ENCODE results near the gene GALNT10.

GALNT10 gene

GRCh38 chr5:154372661-154373060 is 182.1 kb downstream of the GALNT10 start:
- in situ Hi-C loops (cut with MboI; ENCODE audit: low sequenced_read_pairs), result no loop called here

GRCh38 chr5:154373326-154373725 is 182.8 kb downstream of the GALNT10 start:
- in situ Hi-C loops (cut with MboI; ENCODE audit: low sequenced_read_pairs), result no loop called here

DNA sequence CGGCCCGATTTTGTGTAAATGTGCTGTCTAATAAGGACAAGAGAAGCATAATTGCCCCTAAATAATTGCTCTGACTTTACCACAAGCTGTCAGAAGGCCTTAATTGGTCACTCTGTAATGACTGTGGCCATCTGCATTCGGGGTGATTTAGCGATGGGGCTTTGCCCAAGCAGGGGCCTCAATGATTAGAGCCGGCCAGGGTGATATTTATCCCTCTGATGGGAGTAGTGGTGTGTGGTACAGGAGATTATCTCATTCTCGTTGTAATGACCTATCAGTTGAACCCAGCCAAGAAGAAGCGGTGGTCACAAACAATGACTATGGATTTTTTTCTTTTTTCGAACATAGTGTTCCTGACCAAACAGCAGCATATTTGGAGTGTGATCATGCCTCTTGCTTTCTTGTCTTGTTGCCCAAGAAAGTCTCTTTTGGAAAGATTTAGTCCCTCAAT is 183.2 kb downstream of the GALNT10 start:
- in situ Hi-C loops (cut with MboI; ENCODE audit: low sequenced_read_pairs), result no loop called here

DNA sequence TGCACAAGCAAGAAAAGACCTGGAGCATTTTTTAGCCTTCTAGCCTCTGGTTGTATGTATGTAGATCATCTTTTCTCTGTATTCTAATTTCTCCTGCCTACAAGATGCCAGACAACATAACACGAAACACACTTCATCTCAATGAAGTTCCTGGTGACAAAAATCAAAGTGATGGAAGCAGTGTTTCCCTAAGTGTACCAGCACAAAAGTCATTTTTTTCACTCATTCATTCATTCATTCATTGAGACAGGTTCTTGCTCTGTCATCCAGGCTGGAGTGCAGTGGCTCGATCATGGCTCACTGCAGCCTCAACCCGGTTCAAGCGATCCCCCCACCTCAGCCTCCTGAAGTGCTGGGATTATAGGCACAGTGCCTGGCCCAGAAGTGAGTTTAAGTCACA is 183.7 kb downstream of the GALNT10 start:
- in situ Hi-C loops (cut with MboI; ENCODE audit: low sequenced_read_pairs), result no loop called here

DNA sequence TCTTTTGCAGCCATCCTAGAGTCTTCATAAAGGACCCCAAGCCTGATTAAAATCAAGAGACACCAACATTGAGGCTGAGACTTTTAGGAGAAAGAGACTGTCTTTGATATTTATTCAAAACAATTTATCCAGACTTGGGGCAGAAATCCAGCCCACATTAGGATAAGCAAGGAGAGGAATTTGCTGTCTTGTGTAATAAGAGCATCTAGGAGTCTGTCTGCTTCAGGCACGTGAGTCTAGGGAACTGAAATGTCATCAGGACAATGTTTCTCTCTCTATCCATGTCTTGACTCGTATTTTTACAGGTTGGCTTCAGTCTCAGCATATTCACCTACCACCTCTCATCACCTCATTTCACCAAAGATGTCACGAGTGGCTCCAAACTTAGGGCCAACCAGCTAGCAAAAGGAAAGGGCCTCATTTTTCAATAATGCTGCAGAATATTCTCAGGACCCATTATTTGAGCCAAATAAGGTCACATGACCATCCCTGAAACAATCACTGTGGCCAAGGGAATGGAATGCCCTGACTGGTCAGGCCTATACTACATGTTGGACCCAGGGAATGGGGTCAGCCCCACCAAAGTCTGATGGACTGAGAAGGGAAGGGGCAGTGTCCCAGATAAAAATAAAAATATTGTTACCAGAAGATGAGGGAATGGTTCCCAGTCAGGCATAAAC is 184.9 kb downstream of the GALNT10 start:
- in situ Hi-C loops (cut with MboI; ENCODE audit: low sequenced_read_pairs), result no loop called here

DNA sequence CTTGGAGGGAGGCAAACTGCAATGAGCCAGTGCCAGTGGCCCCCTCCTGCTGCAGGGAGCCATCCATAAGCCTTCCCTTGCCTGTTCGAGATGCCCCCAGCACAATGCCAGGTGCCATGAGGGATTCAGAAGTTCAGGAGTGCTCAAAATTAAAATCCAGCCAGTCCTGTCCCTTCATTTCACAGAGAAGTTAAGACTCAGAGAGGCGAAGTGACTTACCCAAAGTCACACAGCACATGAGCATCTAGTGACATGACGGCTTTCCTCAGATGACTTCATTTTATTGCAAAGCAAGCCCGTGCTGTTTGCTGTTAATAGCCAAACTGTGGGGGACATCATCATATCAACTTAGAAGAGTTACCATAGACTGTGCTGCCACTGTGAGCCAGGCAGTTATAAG is 185.9 kb downstream of the GALNT10 start:
- in situ Hi-C loops (cut with MboI; ENCODE audit: low sequenced_read_pairs), result no loop called here

DNA sequence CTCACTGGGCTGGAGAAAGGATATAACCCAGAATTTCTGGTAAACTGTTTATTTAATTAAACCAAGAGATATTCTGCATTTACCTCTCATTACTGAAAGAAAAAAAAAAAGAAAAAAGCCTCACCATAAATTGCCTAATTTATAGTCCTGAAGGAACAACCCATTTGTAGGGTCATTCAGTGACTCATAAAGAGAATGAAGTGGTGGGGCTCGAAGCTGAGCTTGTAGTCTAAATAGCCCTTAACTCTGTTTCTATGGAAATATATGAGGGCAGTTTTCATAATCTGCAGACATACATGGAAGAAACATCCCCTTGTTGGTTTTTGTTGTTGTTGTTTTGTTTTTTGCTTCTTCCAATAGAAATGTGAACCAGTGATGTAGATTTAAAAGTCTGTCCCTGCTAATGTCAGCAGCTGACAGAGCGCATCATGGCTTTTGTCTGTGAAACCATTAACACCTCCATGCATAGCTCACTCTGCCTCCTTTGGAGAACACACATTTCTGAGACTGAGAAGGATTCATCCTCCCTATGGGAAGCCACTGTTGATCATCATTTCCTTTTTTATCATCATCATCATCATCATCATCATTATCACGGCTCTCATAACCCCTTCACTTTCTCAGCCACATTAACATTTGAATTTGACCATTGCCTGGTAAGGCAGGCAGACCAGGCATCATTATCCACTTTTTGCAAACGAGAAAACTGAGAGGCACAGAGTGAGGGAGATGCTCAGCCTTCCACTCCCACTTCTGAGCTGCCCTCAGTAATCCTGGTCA is 187.4 kb downstream of the GALNT10 start:
- in situ Hi-C loops (cut with MboI; ENCODE audit: low sequenced_read_pairs), result no loop called here

DNA sequence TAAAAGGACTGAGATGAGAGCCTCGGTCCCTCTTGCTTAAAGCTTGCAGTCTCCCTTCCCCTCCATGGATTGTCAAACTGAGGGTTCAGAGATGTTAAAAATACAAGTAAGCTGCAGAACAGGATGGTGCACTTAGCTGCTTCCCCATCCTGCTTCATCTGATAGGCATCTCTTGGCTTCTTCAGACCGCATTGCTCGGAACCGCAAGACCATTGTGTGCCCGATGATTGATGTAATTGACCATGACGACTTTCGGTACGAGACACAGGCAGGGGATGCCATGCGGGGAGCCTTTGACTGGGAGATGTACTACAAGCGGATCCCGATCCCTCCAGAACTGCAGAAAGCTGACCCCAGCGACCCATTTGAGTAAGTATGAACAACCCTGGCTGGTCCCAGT is 189.7 kb downstream of the GALNT10 start:
- in situ Hi-C loops (cut with MboI; ENCODE audit: low sequenced_read_pairs), result no loop called here

GRCh38 chr5:154384480-154385235 is 194.1 kb downstream of the GALNT10 start:
- in situ Hi-C loops (cut with MboI; ENCODE audit: low sequenced_read_pairs), result no loop called here

DNA sequence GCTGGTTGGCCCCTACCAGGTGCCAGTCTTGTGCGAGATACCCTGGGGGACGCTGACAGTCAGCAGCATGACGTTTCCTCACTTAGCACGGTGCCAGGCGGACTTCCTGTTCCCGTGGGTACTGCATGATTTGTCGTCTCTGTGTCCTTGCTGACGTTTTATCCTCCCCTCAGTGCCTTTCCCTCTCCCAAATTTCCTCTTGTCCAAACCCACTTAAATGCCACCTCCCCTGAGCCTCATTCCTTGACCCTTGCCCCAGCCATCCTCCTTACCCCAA is 194.6 kb downstream of the GALNT10 start:
- in situ Hi-C loops (cut with MboI; ENCODE audit: low sequenced_read_pairs), result no loop called here

GRCh38 chr5:154386952-154387629 is 196.6 kb downstream of the GALNT10 start:
- in situ Hi-C loops (cut with MboI; ENCODE audit: low sequenced_read_pairs), result no loop called here

GRCh38 chr5:154388842-154389241 is 198.3 kb downstream of the GALNT10 start:
- in situ Hi-C loops (cut with MboI; ENCODE audit: low sequenced_read_pairs), result no loop called here

- in situ Hi-C loops (cut with MboI; ENCODE audit: low sequenced_read_pairs), result no loop called here
These were observed 199.6 kb downstream of the GALNT10 start for GRCh38 chr5:154390096-154390495.

DNA sequence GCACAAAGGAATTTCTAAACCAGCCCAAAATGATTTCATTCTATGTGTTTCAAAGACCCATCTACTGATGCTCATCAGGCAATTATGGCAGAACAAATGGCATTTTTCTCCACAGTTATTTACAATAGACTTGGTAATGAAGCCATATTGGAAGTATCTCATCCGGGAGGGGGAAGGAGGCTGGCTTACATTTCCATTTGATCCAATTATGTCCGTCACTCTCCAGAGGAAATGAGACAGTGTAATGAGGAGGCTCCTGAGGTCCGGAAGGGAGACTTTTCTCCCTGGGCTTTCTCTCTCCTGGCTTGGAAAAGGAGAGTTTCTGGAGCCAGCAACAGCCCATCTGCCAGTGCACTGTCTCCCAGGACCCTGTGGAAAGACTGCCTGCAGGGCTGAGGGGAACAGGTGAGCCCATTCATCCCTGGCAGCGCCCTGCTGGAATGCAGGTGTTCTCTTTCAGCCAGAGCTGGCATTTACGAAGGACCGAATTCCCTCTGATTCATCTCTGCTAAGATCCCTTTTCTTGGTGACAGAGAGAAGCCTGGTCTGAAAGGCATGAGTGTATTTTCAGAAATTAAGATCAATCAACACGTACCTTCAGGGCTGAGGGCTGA is 200.3 kb downstream of the GALNT10 start:
- in situ Hi-C loops (cut with MboI; ENCODE audit: low sequenced_read_pairs), result no loop called here

DNA sequence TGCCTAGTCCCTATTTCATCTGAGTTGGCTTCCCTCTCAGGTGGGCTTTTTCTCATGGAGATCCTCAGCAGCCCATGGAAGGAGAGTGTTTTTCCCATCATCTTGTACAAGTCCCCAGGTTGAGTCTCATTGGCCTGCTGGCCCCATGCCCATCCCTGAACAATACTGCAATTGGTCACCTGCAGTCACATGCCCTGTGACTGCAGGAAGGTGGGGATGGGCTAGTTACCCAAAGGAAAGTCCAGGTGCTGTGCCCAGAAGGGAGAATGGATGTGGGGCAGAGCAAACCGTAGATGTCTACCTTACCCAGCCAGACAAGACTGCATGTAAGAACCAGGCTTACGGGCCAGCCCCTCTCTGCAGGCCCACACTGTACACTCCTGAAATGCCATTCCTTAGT is 201.3 kb downstream of the GALNT10 start:
- in situ Hi-C loops (cut with MboI; ENCODE audit: low sequenced_read_pairs), result no loop called here

GRCh38 chr5:154393850-154394249 is 203.3 kb downstream of the GALNT10 start:
- in situ Hi-C loops (cut with MboI; ENCODE audit: low sequenced_read_pairs), result no loop called here

DNA sequence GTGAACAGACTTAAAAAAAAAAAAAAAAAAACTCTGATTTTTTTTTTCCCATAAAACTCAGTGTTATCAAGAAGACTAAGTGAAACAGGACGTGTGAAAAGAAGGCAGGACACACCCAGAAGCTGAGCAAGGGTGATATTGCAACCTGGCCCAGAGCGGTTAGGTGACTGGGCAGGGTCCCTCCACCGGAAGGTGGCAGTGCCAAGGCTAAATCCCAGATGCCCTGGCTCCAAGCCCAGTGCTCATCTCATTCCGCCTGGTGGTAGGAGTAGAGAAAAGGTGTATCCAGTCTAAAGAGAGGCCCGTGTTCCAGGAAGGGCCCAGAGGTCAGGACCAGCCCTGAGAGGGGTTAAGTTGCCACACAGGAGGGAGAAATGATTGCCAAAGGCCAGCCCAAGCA is 203.8 kb downstream of the GALNT10 start:
- in situ Hi-C loops (cut with MboI; ENCODE audit: low sequenced_read_pairs), result no loop called here

GRCh38 chr5:154395407-154396106 is 205.0 kb downstream of the GALNT10 start:
- in situ Hi-C loops (cut with MboI; ENCODE audit: low sequenced_read_pairs), result no loop called here

GRCh38 chr5:154396128-154396527 is 205.6 kb downstream of the GALNT10 start:
- in situ Hi-C loops (cut with MboI; ENCODE audit: low sequenced_read_pairs), result no loop called here

DNA sequence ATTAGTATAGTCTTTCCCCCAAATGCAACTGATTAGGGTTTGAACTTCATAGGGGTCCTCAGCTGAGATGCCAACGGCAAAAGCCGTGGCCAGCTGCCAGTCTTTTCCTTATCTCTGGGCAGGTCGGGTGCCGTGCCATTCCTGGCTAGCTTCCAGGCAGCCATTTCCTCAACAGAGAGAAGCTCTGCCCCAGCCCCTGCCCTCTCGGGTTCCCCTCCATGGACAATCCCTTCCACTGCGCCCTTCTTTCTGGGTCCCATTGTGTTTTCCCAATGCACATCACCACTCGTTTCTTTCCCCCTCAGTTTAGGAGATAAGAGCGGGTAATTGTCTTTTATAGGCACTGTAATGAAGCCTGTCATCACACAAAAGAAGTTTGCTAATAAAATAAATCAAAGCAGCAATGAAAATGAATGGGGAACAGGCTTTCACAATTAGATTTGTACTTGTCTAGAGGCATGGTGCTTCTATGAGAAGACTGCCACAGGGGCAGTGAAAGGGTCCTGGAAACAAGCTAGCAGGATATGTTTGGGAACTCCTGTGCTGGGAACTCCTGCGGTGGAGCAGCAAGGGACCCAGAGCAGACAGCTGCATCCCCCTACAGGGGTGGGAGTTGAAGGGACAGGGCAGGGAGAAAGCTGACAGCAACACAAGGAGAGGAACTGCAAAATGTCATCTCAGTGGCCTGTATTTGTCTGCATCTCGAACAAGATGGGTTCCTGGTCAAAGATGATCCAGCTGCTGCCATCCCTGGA is 207.3 kb downstream of the GALNT10 start:
- in situ Hi-C loops (cut with MboI; ENCODE audit: low sequenced_read_pairs), result no loop called here
